Natural killer cell treated with Interleukin-12 subunit alpha and Interleukin-12 subunit beta and Interleukin-15 and Interleukin-18, amount 100 ng/mL, for 72 hours (primary cell): ENCODE measurements around the gene GID4. TPM values are rescaled to one million over a fixed set of nuclear protein-coding genes. Genes with fewer than 3 reads are reported as not detected.

ENCODE experiments used
- ATAC-seq, 2 donors: fragments of 150-1000 bp; cut with Tn5 transposase in 1 of 2; sonication (Bioruptor Pico), chemical (Tn5 transposase) in 1 of 2; 2 replicates each; pipeline ENCODE4 v1.10.0; 2021
- DNase-seq: peaks from one replicate; pipeline ENCODE4 v3.0.0; 2022; ENCODE audit warnings: low spot score
- H3K27ac Mint-ChIP-seq, 2 donors: 1 replicate in 1 of 2; 2 replicates in 1 of 2; pipeline ENCODE4 v1.8.0; 2022; ENCODE audit warnings: mixed read lengths in 2 of 2, mild to moderate bottlenecking in 1 of 2, moderate library complexity in 1 of 2
- H3K27me3 Mint-ChIP-seq, 2 donors: 1 replicate in 1 of 2; 2 replicates in 1 of 2; pipeline ENCODE4 v1.8.0; 2022; ENCODE audit warnings: mixed read lengths in 2 of 2
- H3K36me3 Mint-ChIP-seq: one replicate; pipeline ENCODE4 v1.8.0; 2022; ENCODE audit warnings: mixed read lengths
- H3K4me1 Mint-ChIP-seq, 2 donors: 1 replicate in 1 of 2; 2 replicates in 1 of 2; pipeline ENCODE4 v1.8.0; 2022; ENCODE audit warnings: low read depth in 2 of 2, mixed read lengths in 2 of 2, mild to moderate bottlenecking in 1 of 2
- H3K4me3 Mint-ChIP-seq: one replicate; pipeline ENCODE4 v1.8.0; 2022; ENCODE audit warnings: mixed read lengths
- H3K9me3 Mint-ChIP-seq: 2 replicates; pipeline ENCODE4 v1.8.0; 2022; ENCODE audit warnings: mixed read lengths
- total RNA-seq, 2 donors: library from RNA; stranded (reverse); gene quantifications; one replicate each; pipeline ENCODE4 v1.2.3, GENCODE V29; 2022

The GID4 gene
- total RNA-seq, 2 donors from 2014 or later, result 7.5 to 9.0 TPM

DNA sequence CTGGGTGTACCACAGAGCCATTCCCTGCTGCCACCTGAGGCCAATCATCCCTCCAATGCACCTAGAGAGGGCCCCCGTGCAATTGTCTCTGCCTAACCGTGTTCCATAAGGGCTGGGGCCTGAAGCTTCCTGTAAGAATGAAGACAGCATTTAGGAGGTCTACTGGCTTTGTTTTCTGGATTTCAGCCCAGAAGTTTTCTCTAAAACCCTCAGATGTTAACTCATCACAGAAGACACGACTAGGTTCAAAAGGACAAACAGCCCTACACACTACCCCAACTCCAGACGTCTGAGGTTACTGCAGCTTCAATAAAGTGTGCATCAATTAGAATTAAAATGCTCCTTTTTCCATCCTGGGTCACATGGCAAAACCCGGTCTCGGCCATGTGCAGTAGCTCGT lies 37.7 kb downstream of the GID4 start:
- no peaks in the 10 kb centered on the region for H3K36me3 Mint-ChIP-seq
- H3K27me3 Mint-ChIP-seq, result peaks cover 13% of the 10 kb centered on the region in 2 donors
- ATAC-seq (no peak), DNase-seq (no peak)
- H3K27ac Mint-ChIP-seq, result no peak overlapping the region
- no peaks in the 10 kb centered on the region for H3K9me3 Mint-ChIP-seq
- H3K4me1 Mint-ChIP-seq, result peaks cover under 1% of the 10 kb centered on the region in 2 donors
- no peak overlapping the region for H3K4me3 Mint-ChIP-seq

DNA sequence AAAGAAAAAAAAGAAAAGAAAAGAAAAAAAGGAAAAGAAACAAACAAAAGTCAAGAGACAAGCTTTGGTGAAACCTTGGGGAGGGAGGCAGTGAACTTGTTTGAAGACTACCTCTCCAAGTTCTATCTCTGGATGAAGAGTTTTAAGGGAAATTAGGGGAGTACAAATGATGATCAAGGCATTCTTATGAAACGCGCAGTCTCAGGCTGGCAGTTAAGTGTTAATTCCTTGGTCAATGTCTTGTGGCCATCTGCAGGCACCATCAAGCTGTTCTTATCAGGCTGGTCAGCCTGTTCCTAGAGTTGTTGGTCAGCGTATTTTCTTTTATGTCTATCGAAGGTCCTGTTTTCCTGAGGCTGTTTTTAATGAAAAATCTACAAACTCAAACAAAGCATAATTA lies 40.3 kb downstream of the GID4 start:
- H3K27me3 Mint-ChIP-seq, result peaks cover 11 to 13% of the 10 kb centered on the region in 2 donors

DNA sequence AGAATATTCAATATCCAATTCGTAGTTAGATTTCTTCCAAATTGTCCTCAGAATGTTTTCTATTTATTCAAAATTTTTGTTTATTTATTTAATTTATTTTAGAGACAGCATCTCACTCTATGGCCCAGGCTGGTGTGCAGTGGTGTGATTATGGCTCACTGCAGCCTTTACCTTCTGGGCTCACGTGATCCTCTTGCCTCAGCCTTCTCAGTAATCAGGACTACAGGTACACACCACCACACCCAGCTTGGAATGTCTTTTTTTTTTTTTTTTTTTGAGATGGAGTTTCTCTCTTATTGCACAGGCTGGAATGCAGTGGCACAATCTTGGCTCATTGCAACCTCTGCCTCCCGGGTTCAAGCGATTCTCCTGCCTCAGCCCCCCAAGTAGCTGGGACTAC lies 45.0 kb downstream of the GID4 start:
- DNase-seq, result no peak
- H3K27me3 Mint-ChIP-seq, result peaks cover 1 to 2% of the 10 kb centered on the region in 2 donors
- no peak for ATAC-seq
- peaks cover 15 to 21% of the 10 kb centered on the region in 2 donors for H3K4me1 Mint-ChIP-seq
- no peak overlapping the region for H3K4me3 Mint-ChIP-seq
- H3K9me3 Mint-ChIP-seq, result no peaks in the 10 kb centered on the region
- H3K27ac Mint-ChIP-seq, result no peak overlapping the region
- H3K36me3 Mint-ChIP-seq, result no peaks in the 10 kb centered on the region

More for the DNA sequence above, 40.3 kb downstream of the GID4 start:
- ATAC-seq (no peak), DNase-seq (no peak)
- no peak overlapping the region for H3K4me3 Mint-ChIP-seq
- no peaks in the 10 kb centered on the region for H3K4me1 Mint-ChIP-seq
- H3K36me3 Mint-ChIP-seq, result no peaks in the 10 kb centered on the region
- no peak overlapping the region for H3K27ac Mint-ChIP-seq
- H3K9me3 Mint-ChIP-seq, result no peaks in the 10 kb centered on the region

DNA sequence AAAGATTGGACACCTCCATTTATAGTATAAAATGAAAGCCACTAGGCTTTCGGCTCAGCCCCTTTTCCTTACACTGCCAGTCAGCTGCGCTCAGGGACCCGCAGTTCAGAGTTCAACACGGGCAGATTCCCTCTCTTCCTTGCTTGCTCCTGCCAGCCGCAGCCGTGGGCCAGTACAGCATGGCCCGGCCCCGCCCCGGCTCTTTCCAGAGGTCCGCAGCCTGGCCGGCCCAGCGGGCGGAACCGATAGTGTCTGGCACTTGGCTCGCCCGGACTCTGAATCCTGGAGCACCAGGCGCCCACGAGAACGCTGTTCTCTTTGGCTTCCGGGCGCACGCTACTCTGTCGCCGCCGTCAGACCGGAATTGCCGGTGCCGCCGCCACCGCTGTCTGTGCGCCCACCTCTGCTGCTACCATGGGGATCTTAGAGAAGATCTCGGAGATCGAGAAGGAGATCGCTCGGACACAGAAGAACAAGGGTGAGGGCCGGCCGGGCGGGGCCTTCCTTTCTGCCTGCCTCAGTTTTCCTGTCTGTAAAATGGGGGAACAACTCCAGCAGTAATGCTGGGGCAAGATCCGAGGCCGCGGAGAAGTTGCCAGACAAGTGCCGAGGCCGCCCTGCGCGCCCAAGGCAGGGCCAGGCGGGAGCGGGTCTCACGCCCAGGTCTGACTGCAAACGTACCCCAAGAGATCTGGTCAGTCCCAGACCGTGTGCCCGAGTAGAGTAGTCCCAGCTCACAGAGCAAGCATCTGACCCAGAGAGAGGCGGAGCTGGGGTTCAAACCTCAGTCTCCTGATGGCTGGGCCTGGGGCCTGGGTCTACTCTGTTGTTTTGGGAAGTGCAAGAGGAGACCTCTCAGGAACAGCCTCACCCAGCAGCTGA lies 48.6 kb downstream of the GID4 start, which contains the start of gene DRG2:
DRG2 (plus strand) TSS at position 339 of the 882 bp plus-strand sequence; CDS start at position 415, 76 bp downstream.
- Mint-ChIP-seq H3K27me3 (no peaks in the 10 kb centered on the region), H3K36me3 (no peaks in the 10 kb centered on the region), H3K27ac (peak within 1 kb of the TSS; percentile 96 to 99), H3K4me3 (peak within 1 kb of the TSS; percentile 97), H3K4me1 (peaks cover 25 to 28% of the 10 kb centered on the region in 2 donors), H3K9me3 (no peaks in the 10 kb centered on the region)
- DNase-seq (peak; percentile 90), ATAC-seq (peak; percentile 98 to 99)

DNA sequence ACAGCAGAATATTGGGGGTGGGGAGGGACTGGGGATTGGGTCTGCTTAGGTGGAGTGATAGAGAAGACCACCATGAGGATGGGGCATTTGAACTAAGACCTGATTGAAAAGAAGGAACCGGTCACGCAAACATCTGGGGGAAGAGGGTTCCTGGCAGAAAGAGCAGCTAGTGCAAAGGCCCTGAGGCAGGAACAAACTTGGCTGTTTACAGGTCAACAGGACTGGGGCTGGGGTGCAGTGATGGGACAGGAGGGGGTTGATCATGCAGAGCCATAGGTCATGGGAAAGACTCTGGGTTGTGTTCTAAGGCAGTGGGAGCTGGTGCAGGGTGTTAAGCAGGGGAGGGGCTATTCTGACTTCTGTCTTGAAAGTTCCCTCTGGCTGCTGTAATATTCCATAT lies 50.4 kb downstream of the GID4 start:
- no peak for DNase-seq
- peaks cover 6% of the 10 kb centered on the region for H3K36me3 Mint-ChIP-seq
- no peaks in the 10 kb centered on the region for H3K9me3 Mint-ChIP-seq
- H3K27me3 Mint-ChIP-seq, result no peaks in the 10 kb centered on the region
- H3K4me3 Mint-ChIP-seq, result peak overlapping the region; percentile 97
- H3K4me1 Mint-ChIP-seq, result peaks cover 31 to 34% of the 10 kb centered on the region in 2 donors
- H3K27ac Mint-ChIP-seq, result peak overlapping the region; percentile 96 to 99
- no peak for ATAC-seq

DNA sequence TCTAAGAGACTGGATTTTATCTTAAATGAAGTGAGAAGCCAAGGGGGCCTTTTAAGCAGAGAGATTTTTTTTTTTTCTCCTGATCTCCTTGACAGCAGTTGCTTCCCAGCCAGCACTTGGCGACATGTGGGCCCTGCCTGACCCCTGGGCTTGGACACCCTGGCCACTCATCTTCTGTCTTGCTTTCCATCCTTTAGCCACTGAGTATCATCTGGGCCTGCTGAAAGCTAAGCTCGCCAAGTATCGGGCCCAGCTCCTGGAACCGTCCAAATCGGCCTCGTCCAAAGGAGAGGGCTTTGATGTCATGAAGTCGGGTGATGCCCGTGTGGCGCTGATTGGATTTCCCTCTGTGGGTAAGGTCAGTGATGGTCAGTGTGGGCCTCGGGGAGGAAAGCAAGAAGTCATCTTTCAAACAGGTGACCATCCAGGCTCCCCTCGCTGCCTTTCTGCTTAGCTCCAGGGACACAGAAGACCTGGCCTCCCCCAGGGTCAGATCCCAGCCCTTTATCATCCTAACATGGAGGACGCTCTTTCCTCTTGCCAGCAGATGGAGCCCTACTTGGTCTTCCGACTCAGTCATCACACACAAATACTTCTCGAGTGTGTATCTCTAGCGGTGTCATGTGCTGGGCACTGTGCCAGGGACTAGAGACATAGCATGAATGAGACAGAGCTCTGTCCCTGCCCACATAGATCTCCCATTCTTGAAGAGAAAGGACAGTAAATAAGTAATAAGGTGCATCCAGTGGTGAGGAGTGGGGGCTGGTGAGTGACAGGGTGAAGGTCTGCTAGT lies 54.6 kb downstream of the GID4 start:
- H3K27ac Mint-ChIP-seq, result peak overlapping the region in 1 of 2 donors; percentile 19
- H3K4me1 Mint-ChIP-seq, result peaks cover 17 to 24% of the 10 kb centered on the region in 2 donors
- no peaks in the 10 kb centered on the region for H3K9me3 Mint-ChIP-seq
- no peak for DNase-seq
- no peaks in the 10 kb centered on the region for H3K27me3 Mint-ChIP-seq
- peaks cover 13% of the 10 kb centered on the region for H3K36me3 Mint-ChIP-seq
- H3K4me3 Mint-ChIP-seq, result no peak overlapping the region
- ATAC-seq, result no peak

DNA sequence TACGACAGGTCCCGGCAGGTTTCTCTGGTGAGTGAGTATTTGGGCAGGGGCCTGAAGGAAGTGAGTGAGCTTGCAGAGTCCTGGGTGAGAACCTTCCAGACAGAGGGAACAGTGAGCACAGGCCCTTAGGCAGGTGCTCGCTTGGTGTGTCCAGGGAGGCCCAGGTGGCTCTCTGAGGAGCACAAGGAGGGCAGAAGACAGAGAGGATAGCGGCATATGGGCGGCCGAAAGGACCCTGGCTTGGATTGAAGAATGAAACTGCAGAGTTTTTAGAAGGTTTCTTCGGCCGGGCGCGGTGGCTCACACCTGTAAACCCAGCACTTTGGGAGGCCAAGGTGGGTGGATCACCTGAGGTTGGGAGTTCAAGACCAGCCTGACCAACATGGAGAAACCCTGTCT lies 55.2 kb downstream of the GID4 start:
- Mint-ChIP-seq H3K27ac (peak overlapping the region in 1 of 2 donors; percentile 19), H3K4me1 (peaks cover 11 to 22% of the 10 kb centered on the region in 2 donors), H3K4me3 (no peak overlapping the region), H3K36me3 (peaks cover 13% of the 10 kb centered on the region), H3K9me3 (no peaks in the 10 kb centered on the region), H3K27me3 (no peaks in the 10 kb centered on the region)
- no peak for ATAC-seq
- no peak for DNase-seq

DNA sequence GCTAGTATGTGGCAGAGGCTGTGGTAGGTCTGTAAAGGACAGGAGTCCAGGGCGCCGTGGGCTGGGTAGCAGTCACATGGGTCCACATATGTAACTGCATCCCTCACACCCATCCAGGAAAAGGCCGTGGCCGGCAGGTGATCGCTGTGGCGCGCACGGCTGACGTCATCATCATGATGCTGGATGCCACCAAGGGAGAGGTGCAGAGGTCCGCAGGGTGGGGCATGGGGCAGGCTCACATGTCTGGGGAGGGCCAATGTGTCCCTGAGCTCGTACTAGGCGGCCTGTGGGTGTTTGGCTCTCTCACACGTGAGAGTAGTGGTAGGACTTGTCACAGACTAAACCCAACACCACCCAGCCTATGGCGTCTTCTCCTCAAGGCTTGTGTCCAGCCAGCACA lies 60.3 kb downstream of the GID4 start:
- DNase-seq (no peak), ATAC-seq (no peak)
- Mint-ChIP-seq H3K27me3 (no peaks in the 10 kb centered on the region), H3K9me3 (no peaks in the 10 kb centered on the region), H3K4me3 (no peak overlapping the region), H3K36me3 (peaks cover 6% of the 10 kb centered on the region), H3K4me1 (peaks cover 0 to 8% of the 10 kb centered on the region in 2 donors), H3K27ac (no peak overlapping the region)

DNA sequence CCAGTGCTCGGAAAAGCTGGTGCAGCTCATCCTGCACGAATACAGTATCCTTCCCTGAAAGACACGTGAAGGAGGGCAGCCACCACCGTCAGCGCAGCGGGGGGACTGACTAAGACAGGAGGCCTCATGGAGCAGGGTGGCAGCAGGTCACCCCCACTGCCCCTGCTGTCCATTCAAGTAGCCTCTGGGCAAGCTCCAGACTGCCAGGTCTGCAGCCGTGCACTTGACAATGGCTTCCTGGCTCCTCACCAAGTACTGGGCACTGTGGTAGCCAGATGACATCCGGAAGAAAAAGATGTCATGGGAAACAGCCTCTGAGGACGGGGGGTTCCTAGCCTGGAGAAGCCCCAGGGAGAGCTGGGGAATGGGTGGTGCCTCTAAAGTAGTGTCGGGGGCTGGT lies 61.4 kb downstream of the GID4 start:
- peaks cover 6% of the 10 kb centered on the region for H3K36me3 Mint-ChIP-seq
- H3K27ac Mint-ChIP-seq, result no peak overlapping the region
- DNase-seq, result no peak
- H3K9me3 Mint-ChIP-seq, result no peaks in the 10 kb centered on the region
- no peak for ATAC-seq
- no peak overlapping the region for H3K4me3 Mint-ChIP-seq
- no peaks in the 10 kb centered on the region for H3K27me3 Mint-ChIP-seq
- H3K4me1 Mint-ChIP-seq, result peaks cover 0 to 8% of the 10 kb centered on the region in 2 donors

DNA sequence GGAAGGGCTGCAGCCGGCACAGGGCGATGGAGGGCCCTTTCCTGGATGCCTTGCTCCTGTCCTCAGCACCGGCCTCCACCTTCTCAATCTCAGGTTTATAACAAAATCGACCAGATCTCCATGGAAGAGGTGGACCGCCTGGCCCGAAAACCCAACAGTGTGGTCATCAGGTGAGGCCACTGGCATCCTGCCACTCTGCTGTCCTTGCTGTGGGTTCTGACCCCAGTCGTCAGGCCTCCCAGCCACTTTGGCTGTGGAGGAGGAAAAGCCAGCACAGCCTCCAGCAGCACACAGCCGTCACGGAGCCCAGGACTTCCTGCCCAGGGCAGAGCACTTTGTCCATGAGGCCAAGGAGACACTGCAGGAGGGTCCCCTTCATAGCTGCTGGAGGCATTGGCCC lies 62.6 kb downstream of the GID4 start:
- H3K27me3 Mint-ChIP-seq, result no peaks in the 10 kb centered on the region
- H3K4me3 Mint-ChIP-seq, result no peak overlapping the region
- no peaks in the 10 kb centered on the region for H3K9me3 Mint-ChIP-seq
- no peaks in the 10 kb centered on the region for H3K4me1 Mint-ChIP-seq
- no peak overlapping the region for H3K27ac Mint-ChIP-seq
- ATAC-seq (no peak), DNase-seq (no peak)
- H3K36me3 Mint-ChIP-seq, result no peaks in the 10 kb centered on the region

DNA sequence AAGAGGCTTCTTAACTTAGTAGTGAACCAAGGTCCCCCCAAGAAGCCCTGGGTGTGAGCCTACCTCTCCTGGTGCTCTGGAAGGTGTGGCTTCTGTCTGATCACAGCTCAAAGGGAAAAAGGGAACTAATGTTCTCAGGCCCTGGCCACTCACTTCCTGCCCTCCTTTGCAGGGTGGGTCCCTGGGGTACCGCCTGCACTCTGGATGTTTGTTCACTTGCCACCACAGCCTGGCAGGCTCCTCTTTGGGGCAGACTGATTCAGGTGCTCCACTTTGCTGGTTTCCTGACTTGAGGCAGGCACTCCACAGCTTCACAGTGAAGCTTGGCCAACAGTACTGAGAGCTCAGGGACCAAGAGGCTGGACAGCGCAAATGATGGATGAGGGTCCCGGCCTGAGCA lies 63.4 kb downstream of the GID4 start:
- Mint-ChIP-seq H3K36me3 (no peaks in the 10 kb centered on the region), H3K9me3 (no peaks in the 10 kb centered on the region), H3K4me1 (no peaks in the 10 kb centered on the region), H3K27me3 (no peaks in the 10 kb centered on the region), H3K27ac (no peak overlapping the region), H3K4me3 (no peak overlapping the region)
- ATAC-seq, result no peak
- no peak for DNase-seq

DNA sequence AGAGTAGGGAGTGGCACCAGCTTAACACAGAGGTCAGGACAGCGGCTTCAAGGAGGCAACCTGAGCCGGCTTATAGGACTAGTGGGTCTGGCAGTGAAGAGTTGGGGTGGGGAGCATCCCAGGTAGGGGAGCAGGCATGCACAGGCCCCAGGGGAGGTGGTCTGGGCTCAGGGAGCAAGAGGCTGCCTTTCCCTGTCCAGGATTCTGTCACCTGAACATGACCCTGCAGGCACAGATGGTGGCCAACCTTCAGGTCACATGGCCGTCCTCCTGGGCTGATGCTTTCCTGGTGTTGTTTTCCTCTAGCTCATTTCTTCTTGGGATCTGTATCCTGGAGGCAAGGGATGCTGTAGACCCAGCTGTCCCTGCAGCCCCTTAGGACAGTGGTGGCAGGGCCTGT lies 65.8 kb downstream of the GID4 start:
- H3K36me3 Mint-ChIP-seq, result no peaks in the 10 kb centered on the region
- DNase-seq, result no peak
- H3K9me3 Mint-ChIP-seq, result no peaks in the 10 kb centered on the region
- no peak for ATAC-seq
- no peak overlapping the region for H3K27ac Mint-ChIP-seq
- H3K27me3 Mint-ChIP-seq, result no peaks in the 10 kb centered on the region
- no peak overlapping the region for H3K4me3 Mint-ChIP-seq
- H3K4me1 Mint-ChIP-seq, result no peaks in the 10 kb centered on the region

DNA sequence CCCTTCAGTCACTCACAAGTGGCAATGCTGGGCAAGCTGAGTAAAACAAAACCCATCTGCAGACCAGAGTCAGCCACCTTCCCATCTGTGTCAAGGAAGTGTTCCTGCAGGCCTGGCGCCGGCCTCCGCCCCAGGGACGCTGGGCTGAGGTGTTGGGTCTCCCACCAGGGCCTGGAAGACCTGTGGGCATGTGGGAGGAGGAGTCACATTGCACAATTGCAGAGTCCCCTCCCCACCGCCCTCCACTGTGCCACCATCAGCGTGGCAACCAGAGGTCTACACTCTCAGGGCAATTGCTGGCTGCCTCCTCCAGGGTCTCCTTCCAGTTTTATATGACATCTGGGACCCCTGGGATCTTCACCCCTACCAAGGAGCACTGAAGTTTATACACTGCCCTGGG lies 66.4 kb downstream of the GID4 start:
- no peaks in the 10 kb centered on the region for H3K9me3 Mint-ChIP-seq
- no peaks in the 10 kb centered on the region for H3K27me3 Mint-ChIP-seq
- no peak for DNase-seq
- no peaks in the 10 kb centered on the region for H3K4me1 Mint-ChIP-seq
- H3K36me3 Mint-ChIP-seq, result no peaks in the 10 kb centered on the region
- H3K27ac Mint-ChIP-seq, result no peak overlapping the region
- H3K4me3 Mint-ChIP-seq, result no peak overlapping the region
- no peak for ATAC-seq

DNA sequence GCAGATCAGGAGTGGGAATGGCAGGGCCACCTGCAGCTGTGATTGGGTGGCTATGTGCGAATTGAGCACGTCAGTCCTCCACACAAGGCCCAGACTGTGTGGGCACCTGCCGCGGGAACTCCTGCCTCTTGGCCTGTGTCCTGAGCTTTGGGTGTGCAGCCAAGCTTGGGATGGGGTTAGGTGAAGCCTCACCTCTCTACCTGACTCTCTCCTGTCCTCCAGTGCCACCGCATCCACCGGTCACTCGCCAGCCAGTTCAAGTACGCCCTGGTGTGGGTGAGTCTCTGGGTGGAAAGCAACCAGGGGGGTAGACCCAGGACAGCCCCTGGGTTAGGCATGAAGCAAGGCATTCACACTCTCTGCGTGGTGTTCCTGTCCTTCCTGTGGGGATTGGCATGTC lies 67.0 kb downstream of the GID4 start:
- Mint-ChIP-seq H3K4me3 (no peak overlapping the region), H3K27ac (no peak overlapping the region), H3K4me1 (peaks cover 0 to 3% of the 10 kb centered on the region in 2 donors), H3K36me3 (no peaks in the 10 kb centered on the region), H3K27me3 (no peaks in the 10 kb centered on the region), H3K9me3 (no peaks in the 10 kb centered on the region)
- DNase-seq (no peak), ATAC-seq (no peak)
